ENCODE results near the gene DUXA. TPM values are rescaled to one million over a fixed set of nuclear protein-coding genes. Genes with fewer than 3 reads are reported as not detected.
A peak's percentile ranks its signal among the peaks of the same experiment; 100 is the strongest.
"Not testable (repeated sequence)": the region's sequence is repeated elsewhere in the genome, so short reads cannot be mapped to it uniquely, and the experiment has no call there.

The DUXA gene
- total RNA-seq (2014; rRNA removed; shearing (Covaris generic)) = not detected in 2 replicates

- DNase-seq (ENCODE audit: low spot score) = no peak
Observed at GRCh38 chr19:57167385-57167784, at the start of gene DUXA. Gene DUXA, minus strand, starts transcription at chr19:57167485. Its CDS starts 42 bp downstream, at chr19:57167443.

DNA sequence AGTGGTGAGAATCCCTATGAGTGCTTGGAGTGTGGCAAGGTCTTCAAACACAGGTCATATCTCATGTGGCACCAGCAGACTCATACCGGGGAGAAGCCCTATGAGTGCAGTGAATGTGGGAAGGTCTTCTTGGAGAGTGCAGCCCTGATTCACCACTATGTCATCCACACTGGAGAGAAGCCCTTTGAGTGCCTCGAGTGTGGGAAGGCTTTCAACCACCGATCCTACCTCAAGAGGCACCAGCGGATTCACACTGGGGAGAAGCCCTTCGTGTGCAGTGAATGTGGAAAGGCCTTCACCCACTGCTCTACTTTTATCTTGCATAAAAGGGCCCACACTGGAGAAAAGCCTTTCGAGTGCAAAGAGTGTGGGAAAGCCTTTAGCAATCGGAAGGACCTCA is 44.8 kb upstream of the DUXA start:
- DNase-seq (ENCODE audit: low spot score) = no peak

- DNase-seq (ENCODE audit: low spot score) = no peak
Observed at GRCh38 chr19:57210381-57210780, 43.1 kb upstream of the DUXA start.

GRCh38 chr19:57202160-57202559 is 34.9 kb upstream of the DUXA start:
- no peak for DNase-seq (ENCODE audit: low spot score)

GRCh38 chr19:57197874-57198273 is 30.6 kb upstream of the DUXA start:
- DNase-seq (ENCODE audit: low spot score) = not testable (repeated sequence)

GRCh38 chr19:57192993-57193392 is 25.7 kb upstream of the DUXA start:
- DNase-seq (ENCODE audit: low spot score) = no peak

DNA sequence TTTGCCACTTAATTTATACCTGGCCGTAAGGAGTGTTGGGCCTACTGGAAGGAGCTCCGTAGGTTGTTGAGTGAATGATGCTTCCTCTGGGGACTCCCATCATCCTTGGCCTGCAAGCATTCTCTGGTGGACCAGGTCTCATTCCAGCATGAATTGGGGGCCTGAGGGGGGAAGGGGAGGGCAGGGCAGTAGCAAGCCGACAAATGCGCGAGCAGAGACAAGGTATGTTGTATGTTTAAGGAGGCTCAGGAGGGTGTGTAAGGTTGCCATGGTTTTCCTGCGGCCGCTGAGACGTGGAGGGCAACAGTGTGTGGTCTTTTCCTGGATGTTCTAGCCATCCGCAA is 24.8 kb upstream of the DUXA start:
- peak; percentile 10 for DNase-seq (ENCODE audit: low spot score)

DNA sequence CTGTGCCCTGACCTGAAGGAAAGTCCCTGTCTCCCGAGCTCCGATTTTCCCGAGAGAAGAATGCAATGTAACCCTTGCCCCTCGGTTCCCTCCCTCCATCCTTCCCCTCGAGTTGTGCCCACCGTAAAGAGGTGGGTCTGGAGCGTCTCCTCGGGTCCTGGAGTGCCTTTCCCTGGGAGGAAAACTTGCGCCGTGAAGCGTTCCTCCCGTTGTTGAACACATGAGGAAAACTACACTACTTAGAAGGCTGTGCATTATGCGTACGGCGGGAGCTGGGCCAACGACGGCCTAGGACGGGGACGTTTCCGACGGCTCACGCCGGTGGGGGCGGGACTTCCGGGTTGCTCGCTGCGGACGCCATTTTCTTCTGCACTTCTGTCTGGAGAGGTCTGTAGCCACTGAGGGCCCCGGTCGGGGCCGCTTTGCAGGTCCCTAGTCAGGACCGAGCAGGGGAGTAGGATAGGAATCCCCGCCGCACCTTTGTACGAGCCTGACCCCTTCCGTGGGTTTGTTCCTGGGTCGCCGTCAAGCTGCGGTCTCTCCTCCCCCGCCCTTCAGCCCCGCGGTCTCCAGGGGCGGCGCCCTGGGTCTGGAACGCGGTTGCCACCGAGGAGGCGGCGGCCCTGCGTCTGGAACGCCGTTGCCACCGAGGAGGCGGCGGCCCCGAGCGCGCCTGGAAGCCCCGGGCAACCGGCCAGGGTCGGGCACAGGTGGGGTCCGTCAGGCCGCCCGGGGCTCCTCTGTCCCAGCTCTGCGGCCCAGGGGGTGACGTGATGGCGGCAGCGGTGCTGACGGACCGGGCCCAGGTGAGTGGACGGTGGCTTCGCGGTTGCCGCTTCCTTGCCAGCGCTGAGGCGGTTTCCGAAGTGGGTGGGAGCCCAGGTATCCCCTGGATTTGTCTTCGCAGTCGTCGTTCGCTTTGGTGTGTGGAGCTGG is 24.1 kb upstream of the DUXA start, which contains the start of gene ZNF264:
Gene ZNF264, plus strand, starts transcription at position 360 of the 936 bp plus-strand sequence. Its CDS starts 414 bp downstream, at position 774.
- peak; percentile 89 for DNase-seq (ENCODE audit: low spot score)

- no peak for DNase-seq (ENCODE audit: low spot score)
Observed at GRCh38 chr19:57190301-57190700, 23.0 kb upstream of the DUXA start.

GRCh38 chr19:57171551-57172081 is 4.3 kb upstream of the DUXA start:
- DNase-seq (ENCODE audit: low spot score) = no peak

GRCh38 chr19:57165846-57166245 is 1.4 kb downstream of the DUXA start:
- peak; percentile 23 for DNase-seq (ENCODE audit: low spot score)

DNA sequence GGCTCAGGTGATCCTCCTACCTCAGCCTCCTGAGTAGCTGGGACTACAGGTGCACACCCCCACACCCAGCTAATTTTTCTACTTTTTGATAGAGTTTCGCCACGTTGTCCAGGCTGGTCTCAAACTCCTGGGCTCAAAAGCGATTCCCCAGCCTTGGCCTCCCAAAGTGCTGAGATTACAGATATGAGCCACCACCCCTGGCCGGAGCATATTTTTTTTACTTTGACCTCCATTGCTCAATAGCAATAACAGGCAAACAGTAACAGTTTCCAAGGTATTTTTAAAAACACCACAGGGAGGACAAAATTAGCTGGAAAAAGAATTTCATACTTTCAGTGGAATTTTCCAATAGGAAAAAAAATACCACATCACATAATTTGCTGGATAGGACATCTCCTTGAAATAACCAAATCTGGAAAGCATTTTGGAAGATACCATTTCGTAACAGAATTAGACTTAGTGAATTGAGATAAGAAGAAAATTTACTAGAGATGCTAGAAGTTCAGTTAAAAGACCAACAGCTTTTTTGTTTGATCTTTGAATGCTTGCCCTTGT is 5.2 kb downstream of the DUXA start:
- no peak for DNase-seq (ENCODE audit: low spot score)

GRCh38 chr19:57152921-57153320 is 14.4 kb downstream of the DUXA start:
- no peak for DNase-seq (ENCODE audit: low spot score)

DNA sequence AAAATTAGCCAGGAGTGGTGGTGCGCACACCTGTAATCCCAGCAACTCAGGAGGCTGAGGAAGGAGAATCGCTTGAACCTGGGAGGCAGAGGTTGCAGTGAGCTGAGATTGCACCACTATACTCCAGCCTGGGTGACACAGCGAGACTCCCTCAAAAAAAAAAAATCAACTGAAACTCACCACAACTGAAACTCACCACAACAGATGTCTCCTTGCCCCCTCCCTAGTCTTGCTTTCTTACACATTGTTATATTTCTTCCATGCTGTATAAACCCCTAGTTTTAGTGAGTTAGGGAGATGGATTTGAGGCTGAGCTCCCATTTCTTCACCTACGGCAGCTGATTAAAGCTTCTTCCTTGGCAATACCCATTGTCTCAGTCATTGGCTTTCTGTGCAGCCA is 25.6 kb downstream of the DUXA start:
- DNase-seq (ENCODE audit: low spot score) = no peak

DNA sequence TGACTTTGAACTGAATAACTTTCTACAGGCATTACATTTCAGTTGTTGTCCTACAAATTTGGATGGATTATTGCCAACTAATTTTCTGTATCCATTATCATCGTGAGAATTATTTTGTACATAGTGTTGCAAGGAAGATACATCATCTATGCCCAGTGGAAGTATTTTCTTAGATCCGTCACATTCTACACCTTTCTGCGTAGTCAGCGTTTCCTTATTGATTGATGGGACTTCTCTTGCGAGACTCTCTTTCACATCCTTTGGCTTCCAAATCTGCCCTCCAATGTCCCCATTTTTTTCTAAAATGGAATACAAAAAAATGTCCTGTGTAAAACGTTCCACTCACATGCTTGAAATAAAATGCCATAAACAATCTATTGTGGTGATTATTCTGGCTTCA is 31.5 kb downstream of the DUXA start:
- DNase-seq (ENCODE audit: low spot score) = no peak

DNA sequence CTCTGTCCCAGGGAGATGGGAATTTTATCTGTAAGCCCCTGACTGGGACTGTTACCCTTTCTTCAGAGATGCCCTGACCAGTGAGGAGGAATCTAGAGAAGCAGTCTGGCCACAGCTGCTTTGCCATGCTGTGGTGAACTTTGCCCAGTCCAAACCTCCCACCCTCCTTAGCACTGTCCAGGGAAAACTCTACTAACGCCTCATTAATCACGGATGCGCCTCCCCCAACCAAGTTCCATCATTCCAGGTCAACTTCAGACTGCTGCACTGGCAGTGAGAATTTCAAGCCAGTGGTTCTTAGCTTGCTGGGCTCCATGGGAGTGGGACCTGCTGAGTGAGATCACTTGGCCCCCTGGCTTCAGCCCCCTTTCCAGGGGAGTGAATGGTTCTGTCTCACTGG is 39.9 kb downstream of the DUXA start:
- not testable (repeated sequence) for DNase-seq (ENCODE audit: low spot score)

DNA sequence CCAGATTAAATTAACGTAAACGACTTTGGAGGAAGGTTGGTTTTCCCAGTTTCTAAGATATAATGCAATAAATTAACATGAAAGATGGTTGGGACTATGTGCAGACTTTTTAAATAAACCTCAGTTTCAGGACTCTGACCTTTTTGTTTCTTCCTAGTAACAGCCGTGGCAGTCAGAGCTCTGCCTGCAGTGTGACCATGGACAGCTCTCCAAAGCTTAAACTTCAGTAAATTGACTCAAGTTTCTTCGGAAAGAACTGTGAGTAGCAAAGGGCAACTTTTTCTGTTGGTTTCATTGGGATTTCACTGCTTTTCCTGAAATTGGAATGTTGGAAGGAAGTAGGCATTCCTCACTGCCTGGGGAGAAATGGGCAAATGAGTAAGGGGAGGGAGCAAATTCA is 43.4 kb downstream of the DUXA start:
- DNase-seq (ENCODE audit: low spot score) = no peak

- no peak for DNase-seq (ENCODE audit: low spot score)
Observed at GRCh38 chr19:57118848-57119247, 48.4 kb downstream of the DUXA start.

- not testable (repeated sequence) for DNase-seq (ENCODE audit: low spot score)
Observed at GRCh38 chr19:57113501-57113900, 53.8 kb downstream of the DUXA start.

GRCh38 chr19:57111329-57111644 is 56.0 kb downstream of the DUXA start:
- DNase-seq (ENCODE audit: low spot score) = no peak

GRCh38 chr19:57110592-57111328 is 56.5 kb downstream of the DUXA start:
- DNase-seq (ENCODE audit: low spot score) = no peak

DNA sequence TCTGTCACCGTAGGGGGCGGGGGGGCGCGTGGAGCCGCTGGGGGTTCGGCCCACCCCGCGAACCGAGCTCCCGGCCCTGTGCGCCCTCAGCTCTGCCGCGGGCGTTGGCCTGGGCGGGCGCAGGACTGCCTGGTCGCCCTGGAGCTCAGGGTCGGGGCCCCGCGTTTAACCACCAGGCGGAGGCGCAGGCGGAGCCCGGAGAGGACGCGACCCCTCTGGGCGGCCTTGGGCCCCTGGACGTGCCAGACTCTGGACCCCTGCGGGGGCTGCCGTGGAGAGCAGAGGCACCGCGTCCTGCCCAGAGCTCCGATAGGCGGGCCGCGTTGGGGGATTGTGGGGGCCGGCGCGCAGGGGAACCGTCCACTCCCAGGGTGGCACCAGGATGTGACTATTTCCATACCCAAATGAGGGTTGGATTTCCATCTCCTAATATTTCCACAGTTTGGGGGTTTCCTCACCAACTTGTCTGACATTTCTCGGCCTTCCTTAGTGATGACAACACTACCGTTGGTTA is 60.5 kb downstream of the DUXA start:
- DNase-seq (ENCODE audit: low spot score) = no peak

Data from A172 (cell line).